IMR-90 (cell line): ENCODE data around the gene ETF1. TPM values are rescaled to one million over a fixed set of nuclear protein-coding genes. Genes with fewer than 3 reads are reported as not detected.
A peak's percentile ranks its signal among the peaks of the same experiment; 100 is the strongest.

Source experiments
- ATAC-seq: fragments of 200-7000 bp; cut with Tn5 transposase; 2 replicates; pipeline ENCODE4 v1.9.1; 2020; ENCODE audit warnings: low read depth, mild to moderate bottlenecking, moderate library complexity
- BruUV-seq: library from RNA; stranded (reverse); fragments of 400-500 nt; replicated peaks from 2 replicates; lab custom pipeline; 2021; lab: Mats Ljungman, UMichigan
- CTCF ChIA-PET: fragments of 300-600 bp; formaldehyde crosslinking; extraction: SDS; loops from one replicate; lab custom pipeline; 2021; ENCODE audit warnings: antibody characterized with exemption; lab: Yijun Ruan, JAX
- POLR2A ChIA-PET: fragments of 300-600 bp; sonication (Branson Sonifier 250); formaldehyde crosslinking; loops from one replicate; lab custom pipeline; 2022; ENCODE audit warnings: antibody characterized with exemption; ENCODE audit not compliant: unreplicated experiment; lab: Charles Lee
- DNase-seq: peaks from one replicate; pipeline ENCODE4 v3.0.0; 2013
- H2AFZ ChIP-seq: replicated peaks from 2 replicates; pipeline ENCODE3; 2013; ENCODE audit warnings: low read length, mild to moderate bottlenecking; ENCODE audit not compliant: poor library complexity
- H2AK5ac ChIP-seq: 2 replicates; pipeline ENCODE4 v1.6.1; 2013; ENCODE audit warnings: low read depth, low read length, inconsistent platforms
- H2AK9ac ChIP-seq: replicated peaks from 2 replicates; pipeline ENCODE3; 2013; ENCODE audit warnings: mild to moderate bottlenecking, low read depth, low read length, moderate library complexity; ENCODE audit not compliant: poor library complexity
- H2BK120ac ChIP-seq: 2 replicates; pipeline ENCODE4 v1.6.1; 2013; ENCODE audit warnings: low read depth, low read length, inconsistent platforms
- H2BK15ac ChIP-seq: 3 replicates; pipeline ENCODE4 v1.6.1; 2013; ENCODE audit warnings: low read depth, low read length, inconsistent platforms
- H2BK20ac ChIP-seq: 2 replicates; pipeline ENCODE4 v1.6.1; 2013; ENCODE audit warnings: low read depth, mild to moderate bottlenecking, inconsistent platforms, low read length, moderate library complexity
- H2BK5ac ChIP-seq: 2 replicates; pipeline ENCODE4 v1.6.1; 2013; ENCODE audit warnings: mild to moderate bottlenecking, low read depth, low read length, inconsistent platforms; ENCODE audit not compliant: poor library complexity, severe bottlenecking
- H3K14ac ChIP-seq: replicated peaks from 2 replicates; pipeline ENCODE4 v1.6.1; 2013; ENCODE audit warnings: low read depth, low read length, inconsistent platforms
- H3K18ac ChIP-seq: 2 replicates; pipeline ENCODE4 v1.6.1; 2013; ENCODE audit warnings: low read depth, low read length, control low read depth
- H3K23ac ChIP-seq: 2 replicates; pipeline ENCODE4 v1.6.1; 2013; ENCODE audit warnings: low read depth, low read length, inconsistent platforms
- H3K27ac ChIP-seq: 2 replicates; pipeline ENCODE4 v1.5.1; 2013; ENCODE audit warnings: mild to moderate bottlenecking, control low read depth, low read length; ENCODE audit not compliant: insufficient read depth
- H3K27me3 ChIP-seq: 2 replicates; pipeline ENCODE4 v1.6.1; 2013; ENCODE audit warnings: low read length; ENCODE audit not compliant: control insufficient read depth, insufficient read depth
- H3K36me3 ChIP-seq: 2 replicates; pipeline ENCODE4 v1.6.1; 2013; ENCODE audit warnings: low read length, mixed read lengths; ENCODE audit not compliant: control insufficient read depth, insufficient read depth
- H3K4ac ChIP-seq: 2 replicates; pipeline ENCODE4 v1.6.1; 2013; ENCODE audit warnings: low read depth, low read length, inconsistent platforms
- H3K4me1 ChIP-seq: 2 replicates; pipeline ENCODE4 v1.6.1; 2013; ENCODE audit warnings: low read length, mixed read lengths; ENCODE audit not compliant: control insufficient read depth, insufficient read depth
- H3K4me2 ChIP-seq: 2 replicates; pipeline ENCODE4 v1.6.1; 2013; ENCODE audit warnings: low read depth, mild to moderate bottlenecking, control low read depth, low read length, moderate library complexity
- H3K4me3 ChIP-seq: 2 replicates; pipeline ENCODE4 v1.5.1; 2013; ENCODE audit warnings: low read depth, mild to moderate bottlenecking, control low read depth, low read length, moderate library complexity; ENCODE audit not compliant: insufficient read depth
- H3K56ac ChIP-seq: 2 replicates; pipeline ENCODE4 v1.6.1; 2013; ENCODE audit warnings: low read length, inconsistent platforms; ENCODE audit not compliant: insufficient read depth; ENCODE audit errors: extremely low read depth
- H3K79me1 ChIP-seq, 2 experiments: 2 replicates each; pipeline ENCODE4 v1.6.1; 2013; ENCODE audit warnings: low read length in 2 of 2, inconsistent platforms in 1 of 2, low read depth in 1 of 2
- H3K9ac ChIP-seq: 2 replicates; pipeline ENCODE4 v1.6.1; 2013; ENCODE audit warnings: low read depth, low read length, control low read depth
- H3K9me1 ChIP-seq: 2 replicates; pipeline ENCODE4 v1.6.1; 2013; ENCODE audit warnings: low read length, inconsistent platforms; ENCODE audit not compliant: insufficient read depth
- H3K9me3 ChIP-seq: 2 replicates; pipeline ENCODE4 v1.6.1; 2013; ENCODE audit warnings: low read length; ENCODE audit not compliant: control insufficient read depth, insufficient read depth
- H4K20me1 ChIP-seq: 2 replicates; pipeline ENCODE4 v1.6.1; 2013; ENCODE audit warnings: low read length, inconsistent platforms; ENCODE audit not compliant: insufficient read depth
- H4K5ac ChIP-seq: 2 replicates; pipeline ENCODE4 v1.6.1; 2013; ENCODE audit warnings: mild to moderate bottlenecking, low read depth, low read length, control low read depth
- H4K8ac ChIP-seq, 2 experiments: 2 replicates each; pipeline ENCODE4 v1.6.1; 2013; ENCODE audit warnings: low read depth in 2 of 2, low read length in 2 of 2, control low read depth in 1 of 2, inconsistent platforms in 1 of 2
- H4K91ac ChIP-seq: 2 replicates; pipeline ENCODE4 v1.6.1; 2013; ENCODE audit warnings: low read depth, low read length, inconsistent platforms; ENCODE audit not compliant: insufficient read depth
- BHLHE40 ChIP-seq: fragments of 150-350 bp; IDR thresholded peaks from 2 replicates; pipeline ENCODE4 v1.6.1; 2016; ENCODE audit warnings: mild to moderate bottlenecking, low read depth, low read length
- CEBPB ChIP-seq: IDR thresholded peaks from 2 replicates; pipeline ENCODE4 v1.6.1; 2012; ENCODE audit warnings: low read depth, low read length, improper control_type of control experiment
- CHD1 ChIP-seq: IDR thresholded peaks from 2 replicates; pipeline ENCODE4 v1.6.1; 2012; ENCODE audit warnings: low read depth, low read length, improper control_type of control experiment
- FOS ChIP-seq: fragments of 150-350 bp; IDR thresholded peaks from 2 replicates; pipeline ENCODE4 v1.6.1; 2016; ENCODE audit warnings: low read depth, low read length
- MAFK ChIP-seq: IDR thresholded peaks from 2 replicates; pipeline ENCODE4 v1.6.1; 2012; ENCODE audit warnings: low read depth, low read length, improper control_type of control experiment
- MAZ ChIP-seq: IDR thresholded peaks from 2 replicates; pipeline ENCODE4 v1.6.1; 2012; ENCODE audit warnings: low read depth, mild to moderate bottlenecking, low read length, improper control_type of control experiment, moderate library complexity, borderline replicate concordance
- MXI1 ChIP-seq: IDR thresholded peaks from 2 replicates; pipeline ENCODE4 v1.6.1; 2012; ENCODE audit warnings: low read depth, mild to moderate bottlenecking, low read length, moderate library complexity, borderline replicate concordance
- NFE2L2 ChIP-seq: fragments of 150-350 bp; IDR thresholded peaks from 2 replicates; pipeline ENCODE4 v1.6.1; 2016; ENCODE audit warnings: low read depth, mild to moderate bottlenecking, low read length
- POLR2A ChIP-seq: IDR thresholded peaks from 2 replicates; pipeline ENCODE4 v1.6.1; 2012; ENCODE audit warnings: mild to moderate bottlenecking, low read depth, low read length
- RAD21 ChIP-seq: IDR thresholded peaks from 2 replicates; pipeline ENCODE4 v1.6.1; 2012; ENCODE audit warnings: low read length, improper control_type of control experiment
- RCOR1 ChIP-seq: IDR thresholded peaks from 2 replicates; pipeline ENCODE4 v1.6.1; 2012; ENCODE audit warnings: mild to moderate bottlenecking, low read length, improper control_type of control experiment; ENCODE audit not compliant: insufficient replicate concordance
- RFX5 ChIP-seq: IDR thresholded peaks from 2 replicates; pipeline ENCODE4 v1.8.0; 2012; ENCODE audit warnings: low read depth, mild to moderate bottlenecking, low read length, moderate library complexity
- SMC3 ChIP-seq: fragments of 150-350 bp; IDR thresholded peaks from 2 replicates; pipeline ENCODE4 v1.6.1; 2016; ENCODE audit warnings: low read depth, mild to moderate bottlenecking, antibody characterized with exemption, low read length, moderate library complexity
- WGBS, 2 experiments: methylation state at CpG; one replicate each; pipeline versions ENCODE4 v1.1.5 to v1.1.7; 2013; ENCODE audit warnings: missing lambda C conversion rate in 2 of 2; ENCODE audit not compliant: insufficient read length in 1 of 2; ENCODE audit errors: extremely low coverage in 2 of 2; 5-methylcytosine and 5-hydroxymethylcytosine counted together
- dilution Hi-C: fragments of 300-500 bp; cut with HindIII; formaldehyde crosslinking; loops from one replicate; pipeline ENCODE4 v1.14.3; 2018; ENCODE audit warnings: low sequenced_read_pairs; ENCODE audit not compliant: unreplicated experiment
- in situ Hi-C: fragments of 300-500 bp; cut with MboI; formaldehyde crosslinking; loops from 3 replicates; pipeline ENCODE4 v1.14.3; 2019; ENCODE audit warnings: low sequenced_read_pairs, inconsistent platforms, mixed read lengths
- intact Hi-C: fragments of 100-400 bp; cut with micrococcal nuclease; formaldehyde crosslinking; loops from 2 replicates; pipeline ENCODE4 v1.10.0; 2022
- polyA plus RNA-seq, 3 experiments: library from polyadenylated mRNA; depleted of rRNA; stranded (reverse); fragments of >200 nt; gene quantifications; 2 replicates each; pipeline ENCODE4 v1.2.3, GENCODE V29; 2012; ENCODE audit warnings: low replicate concordance in 1 of 3
- total RNA-seq: library from RNA; depleted of rRNA; stranded (reverse); fragments of >200 nt; gene quantifications from 2 replicates; pipeline ENCODE4 v1.2.3, GENCODE V29; 2012
- TF ChIP-seq, protein P1 (sequence below): conservative IDR thresholded peaks from 2 replicates; pipeline ENCODE4 v1.5.1; 2012; ENCODE audit warnings: mild to moderate bottlenecking, low read depth, low read length, improper control_type of control experiment
- TF ChIP-seq, protein P2 (sequence below): fragments of 150-350 bp; IDR thresholded peaks from 2 replicates; pipeline ENCODE4 v1.6.1; 2017; ENCODE audit warnings: mild to moderate bottlenecking, antibody characterized with exemption, low read length, low read depth
- TF ChIP-seq, protein P3 (sequence below): fragments of 150-350 bp; IDR thresholded peaks from 2 replicates; pipeline ENCODE4 v1.6.1; 2016; ENCODE audit warnings: low read depth, mild to moderate bottlenecking, low read length, moderate library complexity, borderline replicate concordance

ETF1 gene
- total and polyA plus RNA-seq, 2 of the 4 experiments (the other 2 are of a cell fraction), result 53.2 to 126 TPM

DNA sequence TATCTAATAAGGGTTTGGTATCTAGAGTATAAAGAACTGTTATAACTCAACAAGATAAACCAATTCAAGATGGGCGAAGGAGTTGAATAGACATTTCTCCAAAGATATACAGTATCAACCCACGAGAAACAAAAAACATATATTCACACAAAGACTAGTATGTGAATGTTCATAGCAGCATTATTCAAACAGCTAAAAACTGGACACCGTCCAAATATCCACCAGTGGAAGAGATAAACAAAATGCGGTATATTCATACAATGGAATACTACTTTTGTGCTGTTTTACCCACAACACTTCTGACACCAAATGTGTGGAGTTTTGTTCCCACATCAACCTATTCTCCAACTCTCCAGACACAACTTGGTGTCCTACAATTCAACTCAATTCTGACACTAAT, 44.7 kb downstream of the ETF1 start:
- H4K8ac ChIP-seq, result no peak overlapping the region
- no peak overlapping the region for H4K91ac ChIP-seq
- no peak overlapping the region for H3K27ac ChIP-seq
- H3K27me3 ChIP-seq, result no peaks in the 10 kb centered on the region
- TF ChIP-seq RCOR1, result no peak
- no peak for TF ChIP-seq CEBPB
- no peak for TF ChIP-seq POLR2A
- TF ChIP-seq, protein P1, sequence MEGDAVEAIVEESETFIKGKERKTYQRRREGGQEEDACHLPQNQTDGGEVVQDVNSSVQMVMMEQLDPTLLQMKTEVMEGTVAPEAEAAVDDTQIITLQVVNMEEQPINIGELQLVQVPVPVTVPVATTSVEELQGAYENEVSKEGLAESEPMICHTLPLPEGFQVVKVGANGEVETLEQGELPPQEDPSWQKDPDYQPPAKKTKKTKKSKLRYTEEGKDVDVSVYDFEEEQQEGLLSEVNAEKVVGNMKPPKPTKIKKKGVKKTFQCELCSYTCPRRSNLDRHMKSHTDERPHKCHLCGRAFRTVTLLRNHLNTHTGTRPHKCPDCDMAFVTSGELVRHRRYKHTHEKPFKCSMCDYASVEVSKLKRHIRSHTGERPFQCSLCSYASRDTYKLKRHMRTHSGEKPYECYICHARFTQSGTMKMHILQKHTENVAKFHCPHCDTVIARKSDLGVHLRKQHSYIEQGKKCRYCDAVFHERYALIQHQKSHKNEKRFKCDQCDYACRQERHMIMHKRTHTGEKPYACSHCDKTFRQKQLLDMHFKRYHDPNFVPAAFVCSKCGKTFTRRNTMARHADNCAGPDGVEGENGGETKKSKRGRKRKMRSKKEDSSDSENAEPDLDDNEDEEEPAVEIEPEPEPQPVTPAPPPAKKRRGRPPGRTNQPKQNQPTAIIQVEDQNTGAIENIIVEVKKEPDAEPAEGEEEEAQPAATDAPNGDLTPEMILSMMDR, result no peak
- TF ChIP-seq RFX5, result no peak
- TF ChIP-seq SMC3, result no peak
- TF ChIP-seq MAZ, result no peak
- TF ChIP-seq CHD1, result no peak
- TF ChIP-seq NFE2L2, result no peak
- TF ChIP-seq FOS, result no peak
- TF ChIP-seq, protein P2, sequence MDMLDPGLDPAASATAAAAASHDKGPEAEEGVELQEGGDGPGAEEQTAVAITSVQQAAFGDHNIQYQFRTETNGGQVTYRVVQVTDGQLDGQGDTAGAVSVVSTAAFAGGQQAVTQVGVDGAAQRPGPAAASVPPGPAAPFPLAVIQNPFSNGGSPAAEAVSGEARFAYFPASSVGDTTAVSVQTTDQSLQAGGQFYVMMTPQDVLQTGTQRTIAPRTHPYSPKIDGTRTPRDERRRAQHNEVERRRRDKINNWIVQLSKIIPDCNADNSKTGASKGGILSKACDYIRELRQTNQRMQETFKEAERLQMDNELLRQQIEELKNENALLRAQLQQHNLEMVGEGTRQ, result no peak
- TF ChIP-seq MXI1, result no peak
- no peak for TF ChIP-seq RAD21
- TF ChIP-seq, protein P3, sequence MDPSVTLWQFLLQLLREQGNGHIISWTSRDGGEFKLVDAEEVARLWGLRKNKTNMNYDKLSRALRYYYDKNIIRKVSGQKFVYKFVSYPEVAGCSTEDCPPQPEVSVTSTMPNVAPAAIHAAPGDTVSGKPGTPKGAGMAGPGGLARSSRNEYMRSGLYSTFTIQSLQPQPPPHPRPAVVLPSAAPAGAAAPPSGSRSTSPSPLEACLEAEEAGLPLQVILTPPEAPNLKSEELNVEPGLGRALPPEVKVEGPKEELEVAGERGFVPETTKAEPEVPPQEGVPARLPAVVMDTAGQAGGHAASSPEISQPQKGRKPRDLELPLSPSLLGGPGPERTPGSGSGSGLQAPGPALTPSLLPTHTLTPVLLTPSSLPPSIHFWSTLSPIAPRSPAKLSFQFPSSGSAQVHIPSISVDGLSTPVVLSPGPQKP, result no peak
- TF ChIP-seq BHLHE40, result no peak
- TF ChIP-seq MAFK, result no peak
- H2BK20ac ChIP-seq, result no peak overlapping the region
- no peaks in the 10 kb centered on the region for H3K9me1 ChIP-seq
- H3K18ac ChIP-seq, result no peak overlapping the region
- no peak overlapping the region for H2BK5ac ChIP-seq
- no peak overlapping the region for H3K23ac ChIP-seq
- H2BK15ac ChIP-seq, result no peak overlapping the region
- in situ Hi-C loops, result no loop called here
- ChIA-PET CTCF (interaction anchor here (0.9 kb wide), 1 partner anchor 50 kb away, joined by 3 read pairs; no protein-coding TSS in a partner anchor), POLR2A (no interaction called here)
- intact Hi-C loops, result no loop called here
- no peak overlapping the region for H3K9ac ChIP-seq
- H3K36me3 ChIP-seq, result no peaks in the 10 kb centered on the region
- H2BK120ac ChIP-seq, result no peak overlapping the region
- H3K4me1 ChIP-seq, result no peaks in the 10 kb centered on the region
- H3K4me2 ChIP-seq, result no peak overlapping the region
- H2AFZ ChIP-seq, result no peak overlapping the region
- no peak overlapping the region for H2AK9ac ChIP-seq
- no peak overlapping the region for H3K14ac ChIP-seq
- H4K5ac ChIP-seq, result no peak overlapping the region
- dilution Hi-C loops, result no loop called here
- H3K9me3 ChIP-seq, result no peaks in the 10 kb centered on the region
- H2AK5ac ChIP-seq, result no peak overlapping the region
- no CpG with 5 or more reads among the region's 4 CpGs for WGBS, 2 experiments
- H3K4me3 ChIP-seq, result no peak overlapping the region
- no peaks in the 10 kb centered on the region for H3K79me1 ChIP-seq
- ATAC-seq (no peak), DNase-seq (peak; percentile 39)
- H3K56ac ChIP-seq, result no peak overlapping the region
- BruUV-seq, result no TSS peak
- H4K20me1 ChIP-seq, result no peaks in the 10 kb centered on the region
- no peak overlapping the region for H3K4ac ChIP-seq
